ENCODE measurements around the gene SLC35D2. TPM values are rescaled to one million over a fixed set of nuclear protein-coding genes. Genes with fewer than 3 reads are reported as not detected.

SLC35D2 gene
- total RNA-seq, 1 donor from 2014 or later = 19.0 TPM

DNA sequence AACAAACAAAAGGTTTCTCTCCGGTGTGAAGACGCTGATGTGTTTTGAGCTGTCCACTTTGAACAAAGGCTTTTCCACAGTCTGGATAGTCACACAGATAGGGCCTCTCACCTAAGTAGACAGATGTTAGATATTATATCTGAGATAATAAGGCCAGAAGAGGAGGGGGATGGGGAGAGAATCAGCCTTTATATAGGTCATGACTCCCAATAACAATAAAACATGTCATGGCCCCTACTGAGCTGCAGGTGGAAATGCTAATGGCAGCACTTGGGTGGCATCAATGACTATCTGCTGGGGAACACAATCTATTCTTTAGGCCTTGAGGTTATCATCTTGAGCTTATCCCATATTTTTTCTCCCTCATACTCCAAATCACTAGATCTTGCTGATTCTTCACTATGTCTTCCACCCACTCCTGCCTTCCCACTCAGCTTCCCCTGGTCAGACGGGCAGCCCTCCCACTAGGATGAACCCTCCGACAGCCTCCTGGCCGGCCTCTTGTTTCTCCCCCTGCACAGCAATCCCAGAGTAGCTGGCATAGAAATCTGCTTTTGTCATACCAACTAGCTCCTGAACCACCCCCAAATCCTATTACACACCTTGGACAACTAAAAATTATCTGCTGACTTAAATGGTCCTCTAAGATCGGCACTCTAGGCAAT, 11.5 kb upstream of the SLC35D2 start:
- no peak for DNase-seq (ENCODE audit: low read depth, low spot score)
- Mint-ChIP-seq H3K9me3 (no peaks in the 10 kb centered on the region), H3K27me3 (ENCODE audit: low read depth) (no peaks in the 10 kb centered on the region), H3K4me1 (peaks cover 19% of the 10 kb centered on the region), H3K4me3 (no peak overlapping the region), H3K36me3 (ENCODE audit: low read depth) (peaks cover 17% of the 10 kb centered on the region), H3K27ac (ENCODE audit: unreplicated experiment) (no peak overlapping the region)
- TF ChIP-seq, protein P1, sequence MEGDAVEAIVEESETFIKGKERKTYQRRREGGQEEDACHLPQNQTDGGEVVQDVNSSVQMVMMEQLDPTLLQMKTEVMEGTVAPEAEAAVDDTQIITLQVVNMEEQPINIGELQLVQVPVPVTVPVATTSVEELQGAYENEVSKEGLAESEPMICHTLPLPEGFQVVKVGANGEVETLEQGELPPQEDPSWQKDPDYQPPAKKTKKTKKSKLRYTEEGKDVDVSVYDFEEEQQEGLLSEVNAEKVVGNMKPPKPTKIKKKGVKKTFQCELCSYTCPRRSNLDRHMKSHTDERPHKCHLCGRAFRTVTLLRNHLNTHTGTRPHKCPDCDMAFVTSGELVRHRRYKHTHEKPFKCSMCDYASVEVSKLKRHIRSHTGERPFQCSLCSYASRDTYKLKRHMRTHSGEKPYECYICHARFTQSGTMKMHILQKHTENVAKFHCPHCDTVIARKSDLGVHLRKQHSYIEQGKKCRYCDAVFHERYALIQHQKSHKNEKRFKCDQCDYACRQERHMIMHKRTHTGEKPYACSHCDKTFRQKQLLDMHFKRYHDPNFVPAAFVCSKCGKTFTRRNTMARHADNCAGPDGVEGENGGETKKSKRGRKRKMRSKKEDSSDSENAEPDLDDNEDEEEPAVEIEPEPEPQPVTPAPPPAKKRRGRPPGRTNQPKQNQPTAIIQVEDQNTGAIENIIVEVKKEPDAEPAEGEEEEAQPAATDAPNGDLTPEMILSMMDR (conservative IDR thresholded peaks at IDR 0.05) = no peak

DNA sequence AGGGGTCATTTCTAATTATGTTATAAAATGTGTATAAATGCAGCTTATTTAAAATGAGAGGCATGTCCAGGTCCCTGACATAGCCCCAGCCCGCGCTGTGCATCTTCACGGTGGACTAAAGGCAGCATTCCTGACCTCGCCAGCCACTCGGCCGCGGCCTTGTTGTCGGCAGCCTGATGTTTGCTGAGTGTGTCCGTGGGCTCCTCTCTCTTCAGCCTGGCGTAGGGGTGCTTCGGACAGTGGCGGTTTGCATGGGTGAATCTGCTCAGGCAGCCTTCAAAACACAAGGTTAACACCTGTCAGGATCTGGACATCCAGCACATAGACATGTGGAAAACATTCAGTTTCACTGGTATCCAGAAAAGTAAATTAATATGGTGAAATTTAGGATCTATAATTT, 8.8 kb upstream of the SLC35D2 start:
- no peak overlapping the region for H3K27ac Mint-ChIP-seq (ENCODE audit: unreplicated experiment)
- peaks cover 7% of the 10 kb centered on the region for H3K4me1 Mint-ChIP-seq
- H3K9me3 Mint-ChIP-seq = no peaks in the 10 kb centered on the region
- H3K4me3 Mint-ChIP-seq = no peak overlapping the region
- TF ChIP-seq, protein P1 (conservative IDR thresholded peaks at IDR 0.05) = no peak
- no peaks in the 10 kb centered on the region for H3K27me3 Mint-ChIP-seq (ENCODE audit: low read depth)
- peaks cover 13% of the 10 kb centered on the region for H3K36me3 Mint-ChIP-seq (ENCODE audit: low read depth)
- no peak for DNase-seq (ENCODE audit: low read depth, low spot score)

DNA sequence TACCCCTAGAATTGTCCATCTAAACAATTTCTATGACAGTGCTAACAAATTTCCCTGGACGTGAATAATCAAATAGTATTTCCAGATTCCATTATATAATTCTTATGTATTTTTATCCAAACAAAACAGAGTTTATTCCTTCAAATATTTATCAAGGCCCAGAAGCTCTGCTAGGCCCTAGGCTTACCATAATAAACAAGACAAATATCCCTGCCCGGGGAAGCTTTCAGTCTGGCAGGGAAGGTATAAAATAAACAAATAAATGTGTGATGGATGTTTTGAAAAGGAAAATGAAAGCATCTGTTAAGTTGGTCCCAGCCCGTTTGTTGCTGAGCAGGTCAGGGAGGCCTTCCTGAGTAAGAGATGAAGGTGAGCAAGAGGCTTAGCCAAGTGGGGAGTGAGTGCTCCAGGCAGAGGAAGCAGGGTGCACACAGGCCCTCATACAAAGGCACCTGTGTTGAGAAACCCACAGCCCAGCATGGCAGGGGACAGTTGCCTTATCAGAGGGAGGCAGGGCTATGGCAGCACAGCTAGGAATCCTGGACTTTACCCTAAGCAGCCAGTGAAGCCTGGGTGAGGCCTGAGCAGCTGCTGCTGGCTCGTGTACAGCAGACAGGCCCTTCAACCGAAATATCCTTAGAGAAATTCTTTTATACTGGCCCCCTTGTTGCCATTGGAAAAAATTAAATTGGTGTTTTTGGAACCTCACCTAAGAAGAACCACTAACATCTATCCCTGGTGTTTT, 7.7 kb upstream of the SLC35D2 start:
- H3K4me1 Mint-ChIP-seq = peaks cover 7% of the 10 kb centered on the region
- H3K9me3 Mint-ChIP-seq = no peaks in the 10 kb centered on the region
- H3K36me3 Mint-ChIP-seq (ENCODE audit: low read depth) = peaks cover 13% of the 10 kb centered on the region
- no peak overlapping the region for H3K4me3 Mint-ChIP-seq
- TF ChIP-seq, protein P1 (conservative IDR thresholded peaks at IDR 0.05) = no peak
- H3K27me3 Mint-ChIP-seq (ENCODE audit: low read depth) = no peaks in the 10 kb centered on the region
- no peak overlapping the region for H3K27ac Mint-ChIP-seq (ENCODE audit: unreplicated experiment)
- no peak for DNase-seq (ENCODE audit: low read depth, low spot score)

DNA sequence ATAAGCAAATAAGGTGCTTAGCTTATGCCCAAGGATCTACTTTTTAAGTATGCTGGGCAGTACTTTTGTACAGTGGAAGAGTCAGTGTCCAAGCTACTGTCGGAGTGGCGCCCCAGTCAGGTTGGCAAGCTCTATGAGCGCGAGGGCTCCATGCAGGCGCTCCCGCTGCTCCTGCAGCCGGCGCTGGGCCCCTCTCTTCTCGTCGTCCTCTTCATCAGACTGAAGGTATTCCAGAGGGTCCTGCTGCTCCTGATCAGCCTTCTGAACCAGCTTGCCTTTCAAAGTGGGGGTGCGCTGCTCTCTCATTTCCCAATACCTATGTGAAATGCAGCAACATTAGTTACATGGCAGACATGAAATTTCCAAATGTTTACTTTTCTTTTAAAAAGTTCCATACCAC, 4.6 kb upstream of the SLC35D2 start:
- Mint-ChIP-seq H3K27me3 (ENCODE audit: low read depth) (no peaks in the 10 kb centered on the region), H3K9me3 (no peaks in the 10 kb centered on the region), H3K4me3 (no peak overlapping the region), H3K27ac (ENCODE audit: unreplicated experiment) (no peak overlapping the region), H3K4me1 (peaks cover 7% of the 10 kb centered on the region), H3K36me3 (ENCODE audit: low read depth) (peaks cover 8% of the 10 kb centered on the region)
- no peak for DNase-seq (ENCODE audit: low read depth, low spot score)
- TF ChIP-seq, protein P1 (conservative IDR thresholded peaks at IDR 0.05) = no peak

DNA sequence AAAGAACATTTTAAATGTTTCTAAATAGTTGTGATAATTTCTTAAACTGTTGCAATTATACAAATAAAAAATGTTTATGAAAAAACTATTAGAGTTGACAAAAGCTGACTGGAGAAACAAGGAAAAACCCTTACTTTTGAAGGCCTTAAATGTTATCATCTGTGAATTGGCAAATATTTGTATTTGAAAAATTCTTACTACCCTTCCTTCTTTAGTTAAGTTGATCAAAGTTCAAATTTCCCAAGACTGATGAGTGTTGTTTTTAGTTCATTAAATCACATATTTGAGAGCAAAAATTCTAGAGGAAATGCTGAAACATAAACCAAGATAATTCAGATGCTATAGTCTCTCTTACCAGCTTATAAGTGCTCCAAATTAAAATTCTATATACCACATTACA, 2.6 kb upstream of the SLC35D2 start:
- no peak overlapping the region for H3K27ac Mint-ChIP-seq (ENCODE audit: unreplicated experiment)
- no peaks in the 10 kb centered on the region for H3K9me3 Mint-ChIP-seq
- no peaks in the 10 kb centered on the region for H3K27me3 Mint-ChIP-seq (ENCODE audit: low read depth)
- no peak for DNase-seq (ENCODE audit: low read depth, low spot score)
- no peak overlapping the region for H3K4me3 Mint-ChIP-seq
- TF ChIP-seq, protein P1 (conservative IDR thresholded peaks at IDR 0.05) = no peak
- peaks cover 19% of the 10 kb centered on the region for H3K4me1 Mint-ChIP-seq
- peaks cover 6% of the 10 kb centered on the region for H3K36me3 Mint-ChIP-seq (ENCODE audit: low read depth)

Data from neural crest cell (in vitro differentiated cells).